ENCODE results near the gene FBN3.
A peak's percentile ranks its signal among the peaks of the same experiment; 100 is the strongest.

The FBN3 gene

DNA sequence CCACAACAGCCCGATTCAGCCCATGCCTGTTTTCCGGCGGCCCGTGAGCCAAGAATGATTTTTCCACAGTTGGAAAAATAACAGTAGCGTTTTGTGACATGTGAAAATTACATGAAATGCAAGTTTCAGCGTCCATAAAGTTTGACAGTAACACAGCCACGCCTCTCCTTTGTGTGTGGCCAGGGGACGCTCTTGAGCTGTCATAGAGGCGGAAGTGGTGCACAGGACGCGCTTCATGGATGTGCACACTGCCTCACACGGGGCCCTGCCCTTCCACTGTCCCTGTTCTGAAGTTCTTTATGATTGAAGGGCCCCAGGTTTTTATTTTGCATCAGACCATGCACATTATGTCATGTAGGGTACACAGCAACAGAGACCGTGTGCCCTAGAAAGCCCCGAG is 131.6 kb downstream of the FBN3 start:
- TF ChIP-seq, protein P1, sequence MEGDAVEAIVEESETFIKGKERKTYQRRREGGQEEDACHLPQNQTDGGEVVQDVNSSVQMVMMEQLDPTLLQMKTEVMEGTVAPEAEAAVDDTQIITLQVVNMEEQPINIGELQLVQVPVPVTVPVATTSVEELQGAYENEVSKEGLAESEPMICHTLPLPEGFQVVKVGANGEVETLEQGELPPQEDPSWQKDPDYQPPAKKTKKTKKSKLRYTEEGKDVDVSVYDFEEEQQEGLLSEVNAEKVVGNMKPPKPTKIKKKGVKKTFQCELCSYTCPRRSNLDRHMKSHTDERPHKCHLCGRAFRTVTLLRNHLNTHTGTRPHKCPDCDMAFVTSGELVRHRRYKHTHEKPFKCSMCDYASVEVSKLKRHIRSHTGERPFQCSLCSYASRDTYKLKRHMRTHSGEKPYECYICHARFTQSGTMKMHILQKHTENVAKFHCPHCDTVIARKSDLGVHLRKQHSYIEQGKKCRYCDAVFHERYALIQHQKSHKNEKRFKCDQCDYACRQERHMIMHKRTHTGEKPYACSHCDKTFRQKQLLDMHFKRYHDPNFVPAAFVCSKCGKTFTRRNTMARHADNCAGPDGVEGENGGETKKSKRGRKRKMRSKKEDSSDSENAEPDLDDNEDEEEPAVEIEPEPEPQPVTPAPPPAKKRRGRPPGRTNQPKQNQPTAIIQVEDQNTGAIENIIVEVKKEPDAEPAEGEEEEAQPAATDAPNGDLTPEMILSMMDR (IDR thresholded peaks at IDR 0.05; ENCODE audit: borderline replicate concordance, insufficient read depth, low read depth, low read length): peak; percentile 82
- H3K4me3 ChIP-seq (ENCODE audit: low read depth, low read length): no peak overlapping the region
